Measurements from ENCODE around the gene KLK3. TPM values are rescaled to one million over a fixed set of nuclear protein-coding genes. Genes with fewer than 3 reads are reported as not detected.

KLK3 gene
- total and polyA plus RNA-seq, 2 of the 8 experiments (the other 6 are each of a cell fraction or from before 2014, with no cell fraction given), result 0.08 TPM; not detected in 1

Other genes starting within 250 kb of the KLK3 start
- 13.9 and 17.3 TPM in 2 replicates for gene SYT3, start 215.0 kb upstream of the KLK3 start, total RNA-seq (2021; fragmentation: NEBNext Ultra II Directional; extraction: Animal tissue kit (Norgen Biotek cat#: 25700))
- gene SYT3, start 215.0 kb upstream of the KLK3 start, polyA plus RNA-seq (2011; rRNA removed), result 6.7 and 12.7 TPM in 2 replicates
- gene C19orf81, start 205.5 kb upstream of the KLK3 start, total RNA-seq (2021; fragmentation: NEBNext Ultra II Directional; extraction: Animal tissue kit (Norgen Biotek cat#: 25700)), result 11.7 and 14.2 TPM in 2 replicates
- 13.0 and 22.0 TPM in 2 replicates for gene C19orf81, start 205.5 kb upstream of the KLK3 start, polyA plus RNA-seq (2011; rRNA removed)
- 3.7 and 3.9 TPM in 2 replicates for gene SHANK1, start 135.1 kb upstream of the KLK3 start, total RNA-seq (2021; fragmentation: NEBNext Ultra II Directional; extraction: Animal tissue kit (Norgen Biotek cat#: 25700))
- 1.1 and 1.2 TPM in 2 replicates for gene SHANK1, start 135.1 kb upstream of the KLK3 start, polyA plus RNA-seq (2011; rRNA removed)
- gene CLEC11A, start 131.6 kb upstream of the KLK3 start, total RNA-seq (2021; fragmentation: NEBNext Ultra II Directional; extraction: Animal tissue kit (Norgen Biotek cat#: 25700)), result 4.3 and 5.2 TPM in 2 replicates
- gene CLEC11A, start 131.6 kb upstream of the KLK3 start, polyA plus RNA-seq (2011; rRNA removed), result 17.4 and 22.5 TPM in 2 replicates
- gene GPR32, start 84.5 kb upstream of the KLK3 start, total RNA-seq (2021; fragmentation: NEBNext Ultra II Directional; extraction: Animal tissue kit (Norgen Biotek cat#: 25700)), result not detected in 2 replicates
- not detected in 2 replicates for gene GPR32, start 84.5 kb upstream of the KLK3 start, polyA plus RNA-seq (2011; rRNA removed)
- not detected in 2 replicates for gene ACP4, start 64.5 kb upstream of the KLK3 start, total RNA-seq (2021; fragmentation: NEBNext Ultra II Directional; extraction: Animal tissue kit (Norgen Biotek cat#: 25700))
- gene ACP4, start 64.5 kb upstream of the KLK3 start, polyA plus RNA-seq (2011; rRNA removed), result not detected in 2 replicates
- gene KLK1, start 31.1 kb upstream of the KLK3 start, total RNA-seq (2021; fragmentation: NEBNext Ultra II Directional; extraction: Animal tissue kit (Norgen Biotek cat#: 25700)), result 3.4 and 4.8 TPM in 2 replicates
- 4.0 and 5.8 TPM in 2 replicates for gene KLK1, start 31.1 kb upstream of the KLK3 start, polyA plus RNA-seq (2011; rRNA removed)
- not detected in 2 replicates for gene KLK15, start 21.3 kb upstream of the KLK3 start, total RNA-seq (2021; fragmentation: NEBNext Ultra II Directional; extraction: Animal tissue kit (Norgen Biotek cat#: 25700))
- not detected in 2 replicates for gene KLK15, start 21.3 kb upstream of the KLK3 start, polyA plus RNA-seq (2011; rRNA removed)
- gene KLK2, start 18.5 kb downstream of the KLK3 start, total RNA-seq (2021; fragmentation: NEBNext Ultra II Directional; extraction: Animal tissue kit (Norgen Biotek cat#: 25700)), result not detected in 2 replicates
- 0.20 and 0.36 TPM in 2 replicates for gene KLK2, start 18.5 kb downstream of the KLK3 start, polyA plus RNA-seq (2011; rRNA removed)
- gene KLK4, start 56.5 kb downstream of the KLK3 start, total RNA-seq (2021; fragmentation: NEBNext Ultra II Directional; extraction: Animal tissue kit (Norgen Biotek cat#: 25700)), result 1.3 TPM in 1 of 2 replicates, not detected in the other
- 0.44 and 6.8 TPM in 2 replicates for gene KLK4, start 56.5 kb downstream of the KLK3 start, polyA plus RNA-seq (2011; rRNA removed)
- 0.55 and 0.76 TPM in 2 replicates for gene KLK5, start 98.1 kb downstream of the KLK3 start, total RNA-seq (2021; fragmentation: NEBNext Ultra II Directional; extraction: Animal tissue kit (Norgen Biotek cat#: 25700))
- 1.7 and 2.0 TPM in 2 replicates for gene KLK5, start 98.1 kb downstream of the KLK3 start, polyA plus RNA-seq (2011; rRNA removed)
- gene KLK6, start 114.7 kb downstream of the KLK3 start, total RNA-seq (2021; fragmentation: NEBNext Ultra II Directional; extraction: Animal tissue kit (Norgen Biotek cat#: 25700)), result 0.55 and 0.69 TPM in 2 replicates
- gene KLK6, start 114.7 kb downstream of the KLK3 start, polyA plus RNA-seq (2011; rRNA removed), result 2.6 and 3.2 TPM in 2 replicates
- 0.55 and 0.73 TPM in 2 replicates for gene KLK7, start 129.0 kb downstream of the KLK3 start, total RNA-seq (2021; fragmentation: NEBNext Ultra II Directional; extraction: Animal tissue kit (Norgen Biotek cat#: 25700))
- 1.4 and 2.1 TPM in 2 replicates for gene KLK7, start 129.0 kb downstream of the KLK3 start, polyA plus RNA-seq (2011; rRNA removed)
- gene KLK8, start 146.7 kb downstream of the KLK3 start, total RNA-seq (2021; fragmentation: NEBNext Ultra II Directional; extraction: Animal tissue kit (Norgen Biotek cat#: 25700)), result 2.1 and 2.9 TPM in 2 replicates
- gene KLK8, start 146.7 kb downstream of the KLK3 start, polyA plus RNA-seq (2011; rRNA removed), result 3.6 and 7.1 TPM in 2 replicates
- gene KLK10, start 164.8 kb downstream of the KLK3 start, total RNA-seq (2021; fragmentation: NEBNext Ultra II Directional; extraction: Animal tissue kit (Norgen Biotek cat#: 25700)), result 4.5 and 4.8 TPM in 2 replicates
- gene KLK10, start 164.8 kb downstream of the KLK3 start, polyA plus RNA-seq (2011; rRNA removed), result 9.7 and 12.4 TPM in 2 replicates
- gene KLK11, start 171.7 kb downstream of the KLK3 start, total RNA-seq (2021; fragmentation: NEBNext Ultra II Directional; extraction: Animal tissue kit (Norgen Biotek cat#: 25700)), result not detected in 2 replicates
- gene KLK11, start 171.7 kb downstream of the KLK3 start, polyA plus RNA-seq (2011; rRNA removed), result 0.38 and 0.45 TPM in 2 replicates
- gene KLK12, start 180.1 kb downstream of the KLK3 start, total RNA-seq (2021; fragmentation: NEBNext Ultra II Directional; extraction: Animal tissue kit (Norgen Biotek cat#: 25700)), result not detected in 2 replicates
- gene KLK12, start 180.1 kb downstream of the KLK3 start, polyA plus RNA-seq (2011; rRNA removed), result 0.24 TPM in 1 of 2 replicates, not detected in the other
- 4.2 and 5.0 TPM in 2 replicates for gene KLK13, start 210.2 kb downstream of the KLK3 start, total RNA-seq (2021; fragmentation: NEBNext Ultra II Directional; extraction: Animal tissue kit (Norgen Biotek cat#: 25700))
- 4.5 and 4.6 TPM in 2 replicates for gene KLK13, start 210.2 kb downstream of the KLK3 start, polyA plus RNA-seq (2011; rRNA removed)
- gene KLK14, start 228.0 kb downstream of the KLK3 start, total RNA-seq (2021; fragmentation: NEBNext Ultra II Directional; extraction: Animal tissue kit (Norgen Biotek cat#: 25700)), result 0.40 and 1.2 TPM in 2 replicates
- gene KLK14, start 228.0 kb downstream of the KLK3 start, polyA plus RNA-seq (2011; rRNA removed), result 0.09 and 0.22 TPM in 2 replicates

All from H1 (cell line).